BLaER1 treated with 17β-estradiol and CSF1 and Interleukin-3, amounts not matched to agents 10 nM and 100 nM (cell line): ENCODE results near the gene BIVM.

ENCODE experiments used
- H3K27ac ChIP-seq, 11 experiments: shearing (Covaris generic); formaldehyde crosslinking; 2 replicates each; pipeline ENCODE4 v1.8.1; 2022
- H3K27me3 ChIP-seq, 11 experiments: shearing (Covaris generic); formaldehyde crosslinking; 2 replicates each; pipeline ENCODE4 v1.8.1; 2022
- H3K36me3 ChIP-seq, 11 experiments: shearing (Covaris generic); formaldehyde crosslinking; 2 replicates each; pipeline ENCODE4 v1.8.1; 2022
- H3K4me1 ChIP-seq, 10 experiments: shearing (Covaris generic); formaldehyde crosslinking; 2 replicates each; pipeline ENCODE4 v1.8.1; 2022
- H3K4me2 ChIP-seq, 11 experiments: shearing (Covaris generic); formaldehyde crosslinking; 2 replicates each; pipeline ENCODE4 v1.8.1; 2022
- H3K4me3 ChIP-seq, 10 experiments: shearing (Covaris generic); formaldehyde crosslinking; 2 replicates each; pipeline ENCODE4 v1.8.1; 2022
- H3K9ac ChIP-seq, 11 experiments: shearing (Covaris generic); formaldehyde crosslinking; 2 replicates each; pipeline ENCODE4 v1.8.1; 2022
- H3K9me3 ChIP-seq, 11 experiments: shearing (Covaris generic); formaldehyde crosslinking; replicated peaks in 1 of 11; 2 replicates each; pipeline ENCODE4 v1.8.1; 2022
- H4K20me1 ChIP-seq, 11 experiments: shearing (Covaris generic); formaldehyde crosslinking; 2 replicates each; pipeline ENCODE4 v1.8.1; 2022
- Cebpa-rat ChIP-seq, 11 experiments: shearing (Covaris generic); IDR thresholded peaks; 2 replicates each; pipeline ENCODE4 v1.8.1; 2022

Gene BIVM

GRCh38 chr13:102873653-102874052 lies 74.7 kb downstream of the BIVM start:
- Histone ChIP-seq H3K27ac (no peak overlapping the region), H3K9me3 (no peaks in the 10 kb centered on the region), H3K4me2 (no peak overlapping the region), H4K20me1 (peaks cover 4 to 32% (median 16%) of the 10 kb centered on the region in 11 experiments; a peak in 19 of 22 replicates), H3K27me3 (no peaks in the 10 kb centered on the region), H3K4me3 (no peak overlapping the region), H3K9ac (no peak overlapping the region), H3K36me3 (peaks cover 69 to 90% (median 82%) of the 10 kb centered on the region in 11 experiments), H3K4me1 (peaks cover 0 to 6% (median 0%) of the 10 kb centered on the region in 10 experiments; a peak in 3 of 20 replicates)
- TF ChIP-seq Cebpa-rat (IDR thresholded peaks at IDR 0.05): no peak

GRCh38 chr13:102875256-102875655 lies 76.3 kb downstream of the BIVM start:
- H3K27ac ChIP-seq: no peak overlapping the region
- peaks cover 65 to 75% (median 70%) of the 10 kb centered on the region in 11 experiments for H3K36me3 ChIP-seq
- H3K4me1 ChIP-seq: peaks cover 0 to 4% (median 0%) of the 10 kb centered on the region in 10 experiments; a peak in 3 of 20 replicates
- no peak overlapping the region for H3K4me2 ChIP-seq
- TF ChIP-seq Cebpa-rat (IDR thresholded peaks at IDR 0.05): no peak
- H3K9me3 ChIP-seq: no peaks in the 10 kb centered on the region
- H4K20me1 ChIP-seq: peaks cover 4 to 20% (median 9%) of the 10 kb centered on the region in 11 experiments; a peak in 19 of 22 replicates
- H3K4me3 ChIP-seq: no peak overlapping the region
- no peak overlapping the region for H3K9ac ChIP-seq
- no peaks in the 10 kb centered on the region for H3K27me3 ChIP-seq

DNA sequence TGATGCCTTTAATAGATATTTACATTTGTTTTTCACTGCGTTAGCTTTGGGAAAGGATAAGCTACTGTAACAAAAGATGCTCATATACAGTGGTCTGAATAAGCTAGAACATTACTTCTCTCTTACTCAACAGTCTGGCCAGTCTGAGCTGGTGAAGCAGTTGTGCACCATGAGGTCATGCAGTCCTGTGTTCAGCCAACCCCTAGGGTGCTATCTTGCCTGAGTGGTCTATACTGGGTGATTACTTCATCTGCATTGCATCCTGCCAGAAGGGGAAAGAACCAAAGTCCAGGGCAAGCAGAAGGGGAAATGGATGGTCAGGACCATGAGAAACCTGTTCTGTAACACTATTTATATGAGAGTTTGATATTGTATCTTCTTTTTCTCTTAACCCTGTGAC lies 78.4 kb downstream of the BIVM start:
- H3K27me3 ChIP-seq: no peaks in the 10 kb centered on the region
- H3K4me3 ChIP-seq: no peak overlapping the region
- TF ChIP-seq Cebpa-rat (IDR thresholded peaks at IDR 0.05): no peak
- peaks cover 0 to 3% (median 0%) of the 10 kb centered on the region in 11 experiments; a peak in 1 of 22 replicates for H4K20me1 ChIP-seq
- no peak overlapping the region for H3K9ac ChIP-seq
- no peaks in the 10 kb centered on the region for H3K4me1 ChIP-seq
- H3K27ac ChIP-seq: no peak overlapping the region
- H3K4me2 ChIP-seq: no peak overlapping the region
- no peaks in the 10 kb centered on the region for H3K9me3 ChIP-seq
- H3K36me3 ChIP-seq: peaks cover 52 to 63% (median 55%) of the 10 kb centered on the region in 11 experiments

- Histone ChIP-seq H3K27ac (no peak overlapping the region), H3K4me2 (no peak overlapping the region), H3K4me1 (no peaks in the 10 kb centered on the region), H3K9me3 (no peaks in the 10 kb centered on the region), H3K9ac (no peak overlapping the region), H3K36me3 (peaks cover 42 to 56% (median 44%) of the 10 kb centered on the region in 11 experiments), H3K27me3 (no peaks in the 10 kb centered on the region), H3K4me3 (no peak overlapping the region), H4K20me1 (no peaks in the 10 kb centered on the region)
- no peak for TF ChIP-seq Cebpa-rat (IDR thresholded peaks at IDR 0.05)
Measured at GRCh38 chr13:102878481-102878880, 79.6 kb downstream of the BIVM start.

DNA sequence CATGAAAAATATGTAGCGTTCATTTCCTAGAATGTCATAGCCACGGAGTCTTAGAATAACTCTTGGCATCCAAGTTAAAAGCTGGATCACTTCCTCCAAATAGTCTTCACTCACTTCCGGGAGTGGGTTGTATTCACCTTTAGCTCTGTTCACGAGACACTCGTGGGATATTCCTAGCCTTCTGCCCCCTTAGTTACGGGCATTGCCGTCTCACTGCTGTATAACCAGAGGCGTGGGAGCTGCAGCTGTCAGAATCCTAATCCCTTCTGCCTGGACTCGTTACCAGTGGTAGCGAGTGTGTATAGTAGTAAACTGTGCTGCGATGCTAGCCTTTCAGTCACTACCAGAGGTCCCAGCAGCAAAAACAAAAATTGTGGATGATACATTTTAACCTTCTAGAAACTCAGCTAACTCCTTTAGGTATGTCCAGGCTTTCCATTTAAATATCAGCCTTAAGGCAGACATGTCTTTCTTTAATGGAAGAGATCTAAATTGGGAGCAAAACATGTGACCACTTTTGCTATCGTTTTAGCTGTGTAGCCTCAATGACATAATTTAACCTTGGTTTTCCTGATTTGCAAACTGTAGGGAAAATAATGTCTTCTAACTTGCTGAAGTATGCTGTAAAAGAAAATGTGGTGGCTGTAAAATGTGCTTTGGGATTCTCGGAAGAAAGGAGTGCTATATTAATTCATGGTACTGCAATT lies 81.0 kb downstream of the BIVM start:
- Histone ChIP-seq H4K20me1 (no peaks in the 10 kb centered on the region), H3K4me3 (no peak overlapping the region), H3K4me1 (no peaks in the 10 kb centered on the region), H3K27ac (no peak overlapping the region), H3K27me3 (no peaks in the 10 kb centered on the region), H3K9me3 (no peaks in the 10 kb centered on the region), H3K9ac (no peak overlapping the region), H3K4me2 (no peak overlapping the region), H3K36me3 (peaks cover 27 to 42% (median 30%) of the 10 kb centered on the region in 11 experiments)
- TF ChIP-seq Cebpa-rat (IDR thresholded peaks at IDR 0.05): no peak

- Histone ChIP-seq H3K36me3 (peaks cover 6 to 21% (median 9%) of the 10 kb centered on the region in 11 experiments; a peak in 20 of 22 replicates), H3K27ac (no peak overlapping the region), H3K9ac (no peak overlapping the region), H3K4me2 (no peak overlapping the region), H4K20me1 (no peaks in the 10 kb centered on the region), H3K9me3 (no peaks in the 10 kb centered on the region), H3K4me1 (no peaks in the 10 kb centered on the region), H3K27me3 (no peaks in the 10 kb centered on the region), H3K4me3 (no peak overlapping the region)
- TF ChIP-seq Cebpa-rat (IDR thresholded peaks at IDR 0.05): no peak
Measured at GRCh38 chr13:102881819-102882686, 83.1 kb downstream of the BIVM start.
